Sigmoid colon (tissue), 3 donors: ENCODE data around the gene DAZAP2.

Source experiments
- CTCF ChIP-seq, 4 experiments: fragments of 450-650 bp in 3 of 4; fragments of 200-600 bp in 1 of 4; IDR thresholded peaks; one replicate each; pipeline ENCODE4 v1.5.1; 2016 to 2019; ENCODE audit warnings: antibody characterized with exemption in 4 of 4, mild to moderate bottlenecking in 3 of 4, moderate library complexity in 2 of 4
- POLR2A ChIP-seq, 2 donors: fragments of 450-650 bp; IDR thresholded peaks; one replicate each; pipeline ENCODE4 v1.6.1; 2016; ENCODE audit warnings: antibody characterized with exemption in 2 of 2, mild to moderate bottlenecking in 2 of 2, moderate library complexity in 2 of 2

DNA sequence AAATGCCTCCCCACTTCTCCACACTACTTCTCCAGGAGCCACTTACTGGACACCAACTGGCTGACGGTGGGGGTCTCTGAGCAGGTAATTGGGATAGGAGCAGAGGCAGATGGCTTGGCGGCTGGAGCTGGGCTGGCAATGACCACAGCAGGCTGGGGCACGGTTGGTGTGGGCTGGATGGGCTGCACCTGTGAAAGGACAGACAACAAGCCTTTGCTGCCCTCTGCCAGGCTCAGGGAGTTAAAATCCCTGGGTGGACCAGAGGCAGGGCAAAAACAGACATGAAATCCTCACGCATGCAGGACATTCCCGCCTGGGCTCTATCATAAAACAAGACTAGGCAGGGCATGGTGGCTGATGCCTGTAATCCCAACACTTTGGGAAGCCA, 46.3 kb upstream of the DAZAP2 start:
- TF ChIP-seq CTCF (IDR thresholded peaks at IDR 0.05) (no peak), POLR2A (IDR thresholded peaks at IDR 0.05) (no peak)
